Stimulated activated CD4-positive, alpha-beta T cell treated with anti-CD3 and anti-CD28 coated beads, Interleukin-1b, Interleukin-23, amount 100 ng/mL, for 1 hour (primary cell): ENCODE data around the gene WDFY4.

ENCODE experiments used
- DNase-seq, 2 donors: peaks; one replicate each; pipeline ENCODE4 v3.0.0-alpha.2; 2020; ENCODE audit warnings: low read depth in 2 of 2

Gene WDFY4

GRCh38 chr10:48792687-48793096, 108.0 kb downstream of the WDFY4 start:
- no peak for DNase-seq

GRCh38 chr10:48794074-48794473, 109.4 kb downstream of the WDFY4 start:
- no peak for DNase-seq

- no peak for DNase-seq
These were observed 112.1 kb downstream of the WDFY4 start for GRCh38 chr10:48796713-48797245.

GRCh38 chr10:48797830-48798229, 113.2 kb downstream of the WDFY4 start:
- DNase-seq, result no peak

- no peak for DNase-seq
These were observed 114.0 kb downstream of the WDFY4 start for GRCh38 chr10:48798481-48799254.

- DNase-seq, result no peak
These were observed 114.8 kb downstream of the WDFY4 start for GRCh38 chr10:48799341-48800006.

- DNase-seq, result no peak
These were observed 115.5 kb downstream of the WDFY4 start for GRCh38 chr10:48800007-48800675.

GRCh38 chr10:48801001-48801421, 116.3 kb downstream of the WDFY4 start:
- no peak for DNase-seq

GRCh38 chr10:48802611-48803071, 118.0 kb downstream of the WDFY4 start:
- DNase-seq, result no peak

GRCh38 chr10:48803801-48804584, 119.3 kb downstream of the WDFY4 start:
- DNase-seq, result no peak

GRCh38 chr10:48804740-48805182, 120.1 kb downstream of the WDFY4 start:
- DNase-seq, result no peak

- no peak for DNase-seq
These were observed 120.7 kb downstream of the WDFY4 start for GRCh38 chr10:48805411-48805810.

- DNase-seq, result no peak
These were observed 121.2 kb downstream of the WDFY4 start for GRCh38 chr10:48805848-48806247.

GRCh38 chr10:48806342-48806741, 121.7 kb downstream of the WDFY4 start:
- DNase-seq, result no peak

- no peak for DNase-seq
These were observed 123.3 kb downstream of the WDFY4 start for GRCh38 chr10:48807791-48808470.

- no peak for DNase-seq
These were observed 124.6 kb downstream of the WDFY4 start for GRCh38 chr10:48809261-48809660.

- no peak for DNase-seq
These were observed 126.8 kb downstream of the WDFY4 start for GRCh38 chr10:48811461-48811860.

- DNase-seq, result no peak
These were observed 127.2 kb downstream of the WDFY4 start for GRCh38 chr10:48811917-48812316.

GRCh38 chr10:48813291-48813690, 128.6 kb downstream of the WDFY4 start:
- DNase-seq, result no peak

GRCh38 chr10:48813825-48814224, 129.2 kb downstream of the WDFY4 start:
- no peak for DNase-seq

GRCh38 chr10:48814933-48815332, 130.3 kb downstream of the WDFY4 start:
- DNase-seq, result no peak
